Loucy (cell line): ENCODE measurements around the gene GRK2.

Experiments used
- H2AFZ ChIP-seq: fragments of 200-600 bp; sonication (generic); 2 replicates; pipeline ENCODE4 v1.6.0; 2016; ENCODE audit warnings: antibody characterized with exemption, mild to moderate bottlenecking, low read length, moderate library complexity
- H3F3A ChIP-seq: fragments of 200-600 bp; 2 replicates; pipeline ENCODE4 v1.6.0; 2016; ENCODE audit warnings: antibody characterized with exemption, low read depth, mild to moderate bottlenecking
- H3K27me3 ChIP-seq: fragments of 200-600 bp; sonication (generic); 2 replicates; pipeline ENCODE4 v1.6.1; 2014; ENCODE audit warnings: low read length, mild to moderate bottlenecking; ENCODE audit not compliant: insufficient read depth, poor library complexity, severe bottlenecking
- H3K36me3 ChIP-seq: fragments of 200-600 bp; sonication (generic); 2 replicates; pipeline ENCODE4 v1.6.1; 2016; ENCODE audit warnings: low read length; ENCODE audit not compliant: insufficient read depth
- H3K4me1 ChIP-seq: fragments of 200-600 bp; sonication (generic); 2 replicates; pipeline ENCODE4 v1.5.1; 2014; ENCODE audit warnings: low read length, mild to moderate bottlenecking; ENCODE audit not compliant: insufficient read depth, poor library complexity, severe bottlenecking
- H3K4me2 ChIP-seq: fragments of 200-600 bp; sonication (generic); 2 replicates; pipeline ENCODE4 v1.6.0; 2014; ENCODE audit warnings: antibody characterized with exemption, low read length, low read depth, mild to moderate bottlenecking; ENCODE audit not compliant: poor library complexity, severe bottlenecking
- H3K4me3 ChIP-seq: fragments of 200-600 bp; sonication (generic); 2 replicates; pipeline ENCODE4 v1.5.1; 2014; ENCODE audit warnings: low read length, mild to moderate bottlenecking, mixed read lengths; ENCODE audit not compliant: poor library complexity, severe bottlenecking
- H3K79me2 ChIP-seq: fragments of 200-600 bp; sonication (generic); 2 replicates; pipeline ENCODE4 v1.6.1; 2014; ENCODE audit warnings: low read length; ENCODE audit not compliant: insufficient read depth
- H3K9ac ChIP-seq: fragments of 200-600 bp; sonication (generic); 2 replicates; pipeline ENCODE4 v1.6.0; 2014; ENCODE audit warnings: mild to moderate bottlenecking, low read depth, low read length, moderate library complexity; ENCODE audit not compliant: poor library complexity, severe bottlenecking
- H3K9me2 ChIP-seq: fragments of 200-600 bp; sonication (generic); replicated peaks from 2 replicates; pipeline ENCODE4 v1.6.1; 2016; ENCODE audit warnings: low read depth, low read length, mixed read lengths
- H3K9me3 ChIP-seq: fragments of 200-600 bp; sonication (generic); 2 replicates; pipeline ENCODE4 v1.6.1; 2014; ENCODE audit warnings: mild to moderate bottlenecking, antibody characterized with exemption, low read length, low read depth; ENCODE audit not compliant: insufficient read depth
- H4K20me1 ChIP-seq: fragments of 200-600 bp; sonication (generic); 2 replicates; pipeline ENCODE4 v1.6.0; 2014; ENCODE audit warnings: antibody characterized with exemption, low read length, mild to moderate bottlenecking; ENCODE audit not compliant: insufficient read depth, poor library complexity, severe bottlenecking
- EZH2phosphoT487 ChIP-seq: fragments of 200-600 bp; IDR thresholded peaks from 2 replicates; pipeline ENCODE4 v1.6.1; 2018; ENCODE audit warnings: antibody characterized with exemption, mild to moderate bottlenecking, moderate library complexity, borderline replicate concordance
- TF ChIP-seq, protein P1 (sequence below): fragments of 200-600 bp; sonication (generic); conservative IDR thresholded peaks from 2 replicates; pipeline ENCODE4 v1.5.1; 2014; ENCODE audit warnings: mild to moderate bottlenecking, antibody characterized with exemption, low read length

The GRK2 gene

DNA sequence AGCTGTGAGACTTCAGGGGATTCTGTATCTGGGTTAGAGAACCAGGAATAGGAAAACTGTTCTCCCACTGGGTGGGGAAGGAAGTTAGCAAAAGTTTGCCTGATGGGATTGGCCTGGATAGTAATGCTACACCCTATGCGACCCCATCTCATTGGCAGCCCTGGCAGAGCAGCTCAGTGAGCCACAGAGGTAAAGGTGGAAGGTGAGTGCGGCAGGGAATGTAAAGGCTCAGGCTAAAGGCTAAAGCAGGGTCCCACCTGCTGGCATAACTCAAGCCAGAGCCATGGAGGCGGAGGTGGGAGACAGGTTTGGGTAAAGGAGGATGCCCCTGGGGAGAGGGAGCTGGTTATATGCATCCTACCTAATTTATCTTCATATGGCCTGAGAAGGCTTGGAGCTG, 55.8 kb downstream of the GRK2 start:
- H3K4me3 ChIP-seq = no peak overlapping the region
- H3F3A ChIP-seq = no peaks in the 10 kb centered on the region
- no peak overlapping the region for H2AFZ ChIP-seq
- H3K4me2 ChIP-seq = no peak overlapping the region
- TF ChIP-seq, protein P1, sequence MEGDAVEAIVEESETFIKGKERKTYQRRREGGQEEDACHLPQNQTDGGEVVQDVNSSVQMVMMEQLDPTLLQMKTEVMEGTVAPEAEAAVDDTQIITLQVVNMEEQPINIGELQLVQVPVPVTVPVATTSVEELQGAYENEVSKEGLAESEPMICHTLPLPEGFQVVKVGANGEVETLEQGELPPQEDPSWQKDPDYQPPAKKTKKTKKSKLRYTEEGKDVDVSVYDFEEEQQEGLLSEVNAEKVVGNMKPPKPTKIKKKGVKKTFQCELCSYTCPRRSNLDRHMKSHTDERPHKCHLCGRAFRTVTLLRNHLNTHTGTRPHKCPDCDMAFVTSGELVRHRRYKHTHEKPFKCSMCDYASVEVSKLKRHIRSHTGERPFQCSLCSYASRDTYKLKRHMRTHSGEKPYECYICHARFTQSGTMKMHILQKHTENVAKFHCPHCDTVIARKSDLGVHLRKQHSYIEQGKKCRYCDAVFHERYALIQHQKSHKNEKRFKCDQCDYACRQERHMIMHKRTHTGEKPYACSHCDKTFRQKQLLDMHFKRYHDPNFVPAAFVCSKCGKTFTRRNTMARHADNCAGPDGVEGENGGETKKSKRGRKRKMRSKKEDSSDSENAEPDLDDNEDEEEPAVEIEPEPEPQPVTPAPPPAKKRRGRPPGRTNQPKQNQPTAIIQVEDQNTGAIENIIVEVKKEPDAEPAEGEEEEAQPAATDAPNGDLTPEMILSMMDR = no peak
- no peak for TF ChIP-seq EZH2phosphoT487
- H3K79me2 ChIP-seq = no peaks in the 10 kb centered on the region
- no peaks in the 10 kb centered on the region for H3K9me3 ChIP-seq
- H3K9ac ChIP-seq = no peak overlapping the region
- no peaks in the 10 kb centered on the region for H3K9me2 ChIP-seq
- H3K27me3 ChIP-seq = no peaks in the 10 kb centered on the region
- peaks cover 9% of the 10 kb centered on the region for H3K4me1 ChIP-seq
- H4K20me1 ChIP-seq = no peaks in the 10 kb centered on the region
- no peaks in the 10 kb centered on the region for H3K36me3 ChIP-seq

DNA sequence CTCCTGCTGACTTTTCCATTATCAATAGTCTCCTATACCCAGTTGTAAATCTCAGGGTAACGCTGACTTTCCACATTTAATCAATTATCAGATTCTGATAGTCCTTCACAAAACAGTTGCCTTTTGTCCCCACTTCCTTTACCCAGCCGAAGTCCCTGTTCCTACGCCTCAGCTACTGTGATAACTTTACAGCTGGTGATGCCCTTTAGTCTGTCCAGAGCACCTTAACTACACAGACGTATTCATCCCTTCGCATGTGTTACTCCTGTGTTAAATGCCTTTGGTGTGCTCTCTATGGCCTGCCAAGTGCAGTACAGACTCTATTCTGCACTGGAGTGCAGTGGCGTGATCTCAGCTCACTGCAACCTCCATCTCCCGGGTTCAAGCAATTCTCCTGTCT, 57.3 kb downstream of the GRK2 start:
- Histone ChIP-seq H3K4me3 (no peak overlapping the region), H3F3A (no peaks in the 10 kb centered on the region), H3K4me2 (no peak overlapping the region), H3K36me3 (no peaks in the 10 kb centered on the region), H3K9me3 (no peaks in the 10 kb centered on the region), H3K9me2 (no peaks in the 10 kb centered on the region), H3K79me2 (no peaks in the 10 kb centered on the region), H3K4me1 (peaks cover 9% of the 10 kb centered on the region), H4K20me1 (no peaks in the 10 kb centered on the region), H3K9ac (no peak overlapping the region), H3K27me3 (no peaks in the 10 kb centered on the region), H2AFZ (no peak overlapping the region)
- TF ChIP-seq, protein P1 = no peak
- no peak for TF ChIP-seq EZH2phosphoT487

DNA sequence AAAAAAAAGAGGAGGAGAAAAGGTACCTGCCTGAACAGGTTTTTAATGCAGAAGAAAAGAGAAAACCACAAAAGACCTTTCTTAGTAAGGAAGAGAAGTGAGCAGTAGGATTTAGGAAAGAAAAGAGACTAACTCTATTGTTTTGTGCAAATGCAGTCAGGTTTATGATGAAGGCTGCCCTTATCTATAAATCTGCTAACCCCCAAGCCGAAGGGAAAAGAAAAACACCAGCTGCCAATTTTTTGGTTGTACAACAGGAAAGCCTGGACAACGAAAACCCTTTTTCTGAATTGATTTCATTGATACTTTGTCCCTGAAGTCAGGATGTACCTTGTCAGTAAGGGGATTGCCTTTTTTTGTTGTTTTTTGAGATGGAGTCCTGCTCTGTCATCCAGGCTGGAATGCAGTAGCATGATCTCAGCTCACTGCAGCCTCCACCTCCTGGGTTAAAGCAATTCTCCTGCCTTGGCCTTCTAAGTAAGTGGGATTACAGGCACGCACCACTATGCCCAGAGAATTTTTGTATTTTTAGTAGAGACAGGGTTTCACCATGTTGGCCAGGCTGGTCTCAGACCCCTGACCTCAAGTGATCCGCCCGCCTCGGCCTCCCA, 65.9 kb downstream of the GRK2 start:
- Histone ChIP-seq H3K9me3 (no peaks in the 10 kb centered on the region), H3K4me2 (no peak overlapping the region), H3K79me2 (no peaks in the 10 kb centered on the region), H3K4me1 (no peaks in the 10 kb centered on the region), H3K9me2 (no peaks in the 10 kb centered on the region), H3K9ac (no peak overlapping the region), H4K20me1 (no peaks in the 10 kb centered on the region), H3K36me3 (no peaks in the 10 kb centered on the region), H3K27me3 (no peaks in the 10 kb centered on the region), H3F3A (no peaks in the 10 kb centered on the region), H3K4me3 (no peak overlapping the region), H2AFZ (no peak overlapping the region)
- TF ChIP-seq, protein P1 = no peak
- TF ChIP-seq EZH2phosphoT487 = no peak
